IMR-90 (cell line): Measurements from ENCODE around the gene ENPP7. TPM values are rescaled to one million over a fixed set of nuclear protein-coding genes. Genes with fewer than 3 reads are reported as not detected.

ENCODE experiments used
- ATAC-seq: fragments of 200-7000 bp; cut with Tn5 transposase; 2 replicates; pipeline ENCODE4 v1.9.1; 2020; ENCODE audit warnings: low read depth, mild to moderate bottlenecking, moderate library complexity
- BruUV-seq: library from RNA; stranded (reverse); fragments of 400-500 nt; replicated peaks from 2 replicates; lab custom pipeline; 2021; lab: Mats Ljungman, UMichigan
- CTCF ChIA-PET: fragments of 300-600 bp; formaldehyde crosslinking; extraction: SDS; loops from one replicate; lab custom pipeline; 2021; ENCODE audit warnings: antibody characterized with exemption; lab: Yijun Ruan, JAX
- POLR2A ChIA-PET: fragments of 300-600 bp; sonication (Branson Sonifier 250); formaldehyde crosslinking; loops from one replicate; lab custom pipeline; 2022; ENCODE audit warnings: antibody characterized with exemption; ENCODE audit not compliant: unreplicated experiment; lab: Charles Lee
- DNase-seq: peaks from one replicate; pipeline ENCODE4 v3.0.0; 2013
- H2AFZ ChIP-seq: replicated peaks from 2 replicates; pipeline ENCODE3; 2013; ENCODE audit warnings: low read length, mild to moderate bottlenecking; ENCODE audit not compliant: poor library complexity
- H2AK5ac ChIP-seq: 2 replicates; pipeline ENCODE4 v1.6.1; 2013; ENCODE audit warnings: low read depth, low read length, inconsistent platforms
- H2AK9ac ChIP-seq: replicated peaks from 2 replicates; pipeline ENCODE3; 2013; ENCODE audit warnings: mild to moderate bottlenecking, low read depth, low read length, moderate library complexity; ENCODE audit not compliant: poor library complexity
- H2BK120ac ChIP-seq: 2 replicates; pipeline ENCODE4 v1.6.1; 2013; ENCODE audit warnings: low read depth, low read length, inconsistent platforms
- H2BK15ac ChIP-seq: 3 replicates; pipeline ENCODE4 v1.6.1; 2013; ENCODE audit warnings: low read depth, low read length, inconsistent platforms
- H2BK20ac ChIP-seq: 2 replicates; pipeline ENCODE4 v1.6.1; 2013; ENCODE audit warnings: low read depth, mild to moderate bottlenecking, inconsistent platforms, low read length, moderate library complexity
- H2BK5ac ChIP-seq: 2 replicates; pipeline ENCODE4 v1.6.1; 2013; ENCODE audit warnings: mild to moderate bottlenecking, low read depth, low read length, inconsistent platforms; ENCODE audit not compliant: poor library complexity, severe bottlenecking
- H3K14ac ChIP-seq: replicated peaks from 2 replicates; pipeline ENCODE4 v1.6.1; 2013; ENCODE audit warnings: low read depth, low read length, inconsistent platforms
- H3K18ac ChIP-seq: 2 replicates; pipeline ENCODE4 v1.6.1; 2013; ENCODE audit warnings: low read depth, low read length, control low read depth
- H3K23ac ChIP-seq: 2 replicates; pipeline ENCODE4 v1.6.1; 2013; ENCODE audit warnings: low read depth, low read length, inconsistent platforms
- H3K27ac ChIP-seq: 2 replicates; pipeline ENCODE4 v1.5.1; 2013; ENCODE audit warnings: mild to moderate bottlenecking, control low read depth, low read length; ENCODE audit not compliant: insufficient read depth
- H3K27me3 ChIP-seq: 2 replicates; pipeline ENCODE4 v1.6.1; 2013; ENCODE audit warnings: low read length; ENCODE audit not compliant: control insufficient read depth, insufficient read depth
- H3K36me3 ChIP-seq: 2 replicates; pipeline ENCODE4 v1.6.1; 2013; ENCODE audit warnings: low read length, mixed read lengths; ENCODE audit not compliant: control insufficient read depth, insufficient read depth
- H3K4ac ChIP-seq: 2 replicates; pipeline ENCODE4 v1.6.1; 2013; ENCODE audit warnings: low read depth, low read length, inconsistent platforms
- H3K4me1 ChIP-seq: 2 replicates; pipeline ENCODE4 v1.6.1; 2013; ENCODE audit warnings: low read length, mixed read lengths; ENCODE audit not compliant: control insufficient read depth, insufficient read depth
- H3K4me2 ChIP-seq: 2 replicates; pipeline ENCODE4 v1.6.1; 2013; ENCODE audit warnings: low read depth, mild to moderate bottlenecking, control low read depth, low read length, moderate library complexity
- H3K4me3 ChIP-seq: 2 replicates; pipeline ENCODE4 v1.5.1; 2013; ENCODE audit warnings: low read depth, mild to moderate bottlenecking, control low read depth, low read length, moderate library complexity; ENCODE audit not compliant: insufficient read depth
- H3K56ac ChIP-seq: 2 replicates; pipeline ENCODE4 v1.6.1; 2013; ENCODE audit warnings: low read length, inconsistent platforms; ENCODE audit not compliant: insufficient read depth; ENCODE audit errors: extremely low read depth
- H3K79me1 ChIP-seq, 2 experiments: 2 replicates each; pipeline ENCODE4 v1.6.1; 2013; ENCODE audit warnings: low read length in 2 of 2, inconsistent platforms in 1 of 2, low read depth in 1 of 2
- H3K9ac ChIP-seq: 2 replicates; pipeline ENCODE4 v1.6.1; 2013; ENCODE audit warnings: low read depth, low read length, control low read depth
- H3K9me1 ChIP-seq: 2 replicates; pipeline ENCODE4 v1.6.1; 2013; ENCODE audit warnings: low read length, inconsistent platforms; ENCODE audit not compliant: insufficient read depth
- H3K9me3 ChIP-seq: 2 replicates; pipeline ENCODE4 v1.6.1; 2013; ENCODE audit warnings: low read length; ENCODE audit not compliant: control insufficient read depth, insufficient read depth
- H4K20me1 ChIP-seq: 2 replicates; pipeline ENCODE4 v1.6.1; 2013; ENCODE audit warnings: low read length, inconsistent platforms; ENCODE audit not compliant: insufficient read depth
- H4K5ac ChIP-seq: 2 replicates; pipeline ENCODE4 v1.6.1; 2013; ENCODE audit warnings: mild to moderate bottlenecking, low read depth, low read length, control low read depth
- H4K8ac ChIP-seq, 2 experiments: 2 replicates each; pipeline ENCODE4 v1.6.1; 2013; ENCODE audit warnings: low read depth in 2 of 2, low read length in 2 of 2, control low read depth in 1 of 2, inconsistent platforms in 1 of 2
- H4K91ac ChIP-seq: 2 replicates; pipeline ENCODE4 v1.6.1; 2013; ENCODE audit warnings: low read depth, low read length, inconsistent platforms; ENCODE audit not compliant: insufficient read depth
- BHLHE40 ChIP-seq: fragments of 150-350 bp; IDR thresholded peaks from 2 replicates; pipeline ENCODE4 v1.6.1; 2016; ENCODE audit warnings: mild to moderate bottlenecking, low read depth, low read length
- CTCF ChIP-seq: conservative IDR thresholded peaks from 2 replicates; pipeline ENCODE4 v1.5.1; 2012; ENCODE audit warnings: mild to moderate bottlenecking, low read depth, low read length, improper control_type of control experiment
- MAZ ChIP-seq: IDR thresholded peaks from 2 replicates; pipeline ENCODE4 v1.6.1; 2012; ENCODE audit warnings: low read depth, mild to moderate bottlenecking, low read length, improper control_type of control experiment, moderate library complexity, borderline replicate concordance
- NFE2L2 ChIP-seq: fragments of 150-350 bp; IDR thresholded peaks from 2 replicates; pipeline ENCODE4 v1.6.1; 2016; ENCODE audit warnings: low read depth, mild to moderate bottlenecking, low read length
- RFX5 ChIP-seq: IDR thresholded peaks from 2 replicates; pipeline ENCODE4 v1.8.0; 2012; ENCODE audit warnings: low read depth, mild to moderate bottlenecking, low read length, moderate library complexity
- WGBS, 2 experiments: methylation state at CpG; one replicate each; pipeline versions ENCODE4 v1.1.5 to v1.1.7; 2013; ENCODE audit warnings: missing lambda C conversion rate in 2 of 2; ENCODE audit not compliant: insufficient read length in 1 of 2; ENCODE audit errors: extremely low coverage in 2 of 2; 5-methylcytosine and 5-hydroxymethylcytosine counted together
- dilution Hi-C: fragments of 300-500 bp; cut with HindIII; formaldehyde crosslinking; loops from one replicate; pipeline ENCODE4 v1.14.3; 2018; ENCODE audit warnings: low sequenced_read_pairs; ENCODE audit not compliant: unreplicated experiment
- in situ Hi-C: fragments of 300-500 bp; cut with MboI; formaldehyde crosslinking; loops from 3 replicates; pipeline ENCODE4 v1.14.3; 2019; ENCODE audit warnings: low sequenced_read_pairs, inconsistent platforms, mixed read lengths
- intact Hi-C: fragments of 100-400 bp; cut with micrococcal nuclease; formaldehyde crosslinking; loops from 2 replicates; pipeline ENCODE4 v1.10.0; 2022
- polyA plus RNA-seq, 3 experiments: library from polyadenylated mRNA; depleted of rRNA; stranded (reverse); fragments of >200 nt; gene quantifications; 2 replicates each; pipeline ENCODE4 v1.2.3, GENCODE V29; 2012; ENCODE audit warnings: low replicate concordance in 1 of 3
- total RNA-seq: library from RNA; depleted of rRNA; stranded (reverse); fragments of >200 nt; gene quantifications from 2 replicates; pipeline ENCODE4 v1.2.3, GENCODE V29; 2012
- TF ChIP-seq, protein P1 (sequence below): fragments of 150-350 bp; IDR thresholded peaks from 2 replicates; pipeline ENCODE4 v1.6.1; 2016; ENCODE audit warnings: low read depth, mild to moderate bottlenecking, low read length, moderate library complexity, borderline replicate concordance

Gene ENPP7
- total and polyA plus RNA-seq, 2 of the 4 experiments (the other 2 are of a cell fraction) = not detected

GRCh38 chr17:79699386-79700036 lies 31.2 kb upstream of the ENPP7 start:
- 77% methylated on average over 8 of the region's 12 CpGs; no CpG with 5 or more reads in 1 of the 2 experiments for WGBS, 2 experiments
- no peaks in the 10 kb centered on the region for H3K9me3 ChIP-seq
- CTCF ChIA-PET = no interaction called here

More at GRCh38 chr17:79699386-79700036, 31.2 kb upstream of the ENPP7 start:
- no peaks in the 10 kb centered on the region for H4K20me1 ChIP-seq
- intact Hi-C loops (no loop called here), dilution Hi-C loops (no loop called here), in situ Hi-C loops (loop anchor here (25.0 kb wide), 1 partner anchor 612 kb away; no protein-coding TSS in a partner anchor)
- no peaks in the 10 kb centered on the region for H3K9me1 ChIP-seq
- no peaks in the 10 kb centered on the region for H3K36me3 ChIP-seq
- H2BK15ac ChIP-seq = no peak overlapping the region
- ATAC-seq (no peak), DNase-seq (no peak)
- no peak overlapping the region for H3K18ac ChIP-seq
- peaks cover 22% of the 10 kb centered on the region; the same call in 1 of the 2 replicates for H3K27me3 ChIP-seq
- no peak overlapping the region for H2BK5ac ChIP-seq
- H3K9ac ChIP-seq = no peak overlapping the region
- no peak overlapping the region for H2AK5ac ChIP-seq
- BruUV-seq = no TSS peak
- no peak overlapping the region for H2BK120ac ChIP-seq
- no peaks in the 10 kb centered on the region for H3K79me1 ChIP-seq
- H4K8ac ChIP-seq = no peak overlapping the region
- no peak overlapping the region for H3K4ac ChIP-seq
- H3K4me2 ChIP-seq = no peak overlapping the region
- no peak overlapping the region for H2BK20ac ChIP-seq
- H2AK9ac ChIP-seq = no peak overlapping the region
- POLR2A ChIA-PET = no interaction called here
- H4K91ac ChIP-seq = no peak overlapping the region
- H3K14ac ChIP-seq = no peak overlapping the region
- no peak overlapping the region for H3K23ac ChIP-seq
- no peak overlapping the region for H2AFZ ChIP-seq
- H3K4me3 ChIP-seq = no peak overlapping the region
- no peak overlapping the region for H3K56ac ChIP-seq
- no peaks in the 10 kb centered on the region for H3K4me1 ChIP-seq
- TF ChIP-seq BHLHE40 (no peak), MAZ (no peak), CTCF (no peak), NFE2L2 (no peak), RFX5 (no peak)
- TF ChIP-seq, protein P1, sequence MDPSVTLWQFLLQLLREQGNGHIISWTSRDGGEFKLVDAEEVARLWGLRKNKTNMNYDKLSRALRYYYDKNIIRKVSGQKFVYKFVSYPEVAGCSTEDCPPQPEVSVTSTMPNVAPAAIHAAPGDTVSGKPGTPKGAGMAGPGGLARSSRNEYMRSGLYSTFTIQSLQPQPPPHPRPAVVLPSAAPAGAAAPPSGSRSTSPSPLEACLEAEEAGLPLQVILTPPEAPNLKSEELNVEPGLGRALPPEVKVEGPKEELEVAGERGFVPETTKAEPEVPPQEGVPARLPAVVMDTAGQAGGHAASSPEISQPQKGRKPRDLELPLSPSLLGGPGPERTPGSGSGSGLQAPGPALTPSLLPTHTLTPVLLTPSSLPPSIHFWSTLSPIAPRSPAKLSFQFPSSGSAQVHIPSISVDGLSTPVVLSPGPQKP = no peak
- H3K27ac ChIP-seq = no peak overlapping the region
- no peak overlapping the region for H4K5ac ChIP-seq
